IPS-18c (cell line): ENCODE results near the gene MRPL16.
A peak's percentile ranks its signal among the peaks of the same experiment; 100 is the strongest.
"Not testable (repeated sequence)": the region's sequence is repeated elsewhere in the genome, so short reads cannot be mapped to it uniquely, and the experiment has no call there.

Experiments used
- H3K4me3 ChIP-seq: 2 replicates; pipeline ENCODE4 v1.7.0; 2013; ENCODE audit warnings: low read depth, mild to moderate bottlenecking, low read length, moderate library complexity; ENCODE audit not compliant: insufficient read depth
- H3K9me3 ChIP-seq: one replicate; pipeline ENCODE4 v1.6.1; 2013; ENCODE audit warnings: mild to moderate bottlenecking, low read length, moderate library complexity; ENCODE audit not compliant: control insufficient read depth, insufficient read depth

Gene MRPL16

DNA sequence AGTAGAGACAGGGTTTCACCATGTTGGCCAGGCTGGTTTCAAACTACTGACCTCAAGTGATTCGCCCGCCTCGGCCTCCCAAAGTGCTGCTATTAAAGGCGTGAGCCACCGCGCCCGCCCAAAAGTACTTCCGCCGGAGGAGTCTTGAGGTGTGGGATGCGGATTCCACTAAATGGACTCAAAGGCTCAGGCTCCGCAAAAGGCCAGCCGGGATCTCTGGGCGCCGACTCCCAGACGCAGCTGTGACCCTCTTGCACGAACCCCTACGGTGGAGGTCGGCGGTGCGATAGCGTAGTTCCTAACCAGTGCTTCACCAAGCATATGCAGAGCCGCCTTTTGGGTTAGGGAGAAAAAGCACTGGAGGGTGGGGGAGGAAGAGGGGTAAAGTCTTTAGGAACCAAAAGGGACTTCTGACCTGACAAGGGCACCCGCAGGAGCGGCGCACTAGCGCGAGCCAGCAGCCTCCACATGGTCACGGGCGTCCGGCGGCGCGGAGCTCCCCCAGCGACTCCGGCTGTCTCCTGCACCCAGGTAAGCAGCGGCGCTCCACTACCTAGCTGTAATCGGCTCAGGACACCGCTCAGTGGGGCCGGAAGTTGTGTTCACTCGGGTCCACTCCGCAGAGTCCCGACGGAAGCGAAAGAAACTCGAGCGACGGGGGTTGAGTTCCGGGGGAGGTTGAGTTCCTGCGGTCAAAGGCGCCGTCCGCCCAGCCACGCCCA lies at the start of gene MRPL16:
MRPL16 (minus strand) TSS at position 590 of the 722 bp plus-strand sequence; CDS start at position 470, 120 bp downstream.
- Histone ChIP-seq H3K9me3 (no peaks in the 10 kb centered on the region), H3K4me3 (peak within 1 kb of the TSS; percentile 94)

DNA sequence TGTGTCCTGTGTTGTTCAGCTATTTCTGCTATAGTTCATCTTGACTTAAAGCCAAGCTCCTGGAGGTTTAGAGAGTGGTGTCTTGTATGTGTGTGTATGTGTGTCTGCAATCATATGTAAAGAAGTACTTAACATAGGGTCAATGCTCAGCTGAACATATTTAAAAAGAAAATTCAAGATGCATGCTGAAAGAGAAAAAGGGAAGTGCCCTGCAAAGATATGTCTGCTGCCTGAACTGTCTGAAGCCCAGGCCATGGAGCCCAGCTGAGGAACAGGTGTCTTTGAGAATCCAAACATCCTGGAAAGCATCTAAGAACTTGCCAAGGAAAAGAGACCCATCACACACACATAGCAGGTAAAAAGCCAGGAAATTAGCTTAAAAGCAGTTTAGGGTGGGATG lies 49.1 kb upstream of the MRPL16 start:
- H3K9me3 ChIP-seq: no peaks in the 10 kb centered on the region
- H3K4me3 ChIP-seq: no peak overlapping the region

DNA sequence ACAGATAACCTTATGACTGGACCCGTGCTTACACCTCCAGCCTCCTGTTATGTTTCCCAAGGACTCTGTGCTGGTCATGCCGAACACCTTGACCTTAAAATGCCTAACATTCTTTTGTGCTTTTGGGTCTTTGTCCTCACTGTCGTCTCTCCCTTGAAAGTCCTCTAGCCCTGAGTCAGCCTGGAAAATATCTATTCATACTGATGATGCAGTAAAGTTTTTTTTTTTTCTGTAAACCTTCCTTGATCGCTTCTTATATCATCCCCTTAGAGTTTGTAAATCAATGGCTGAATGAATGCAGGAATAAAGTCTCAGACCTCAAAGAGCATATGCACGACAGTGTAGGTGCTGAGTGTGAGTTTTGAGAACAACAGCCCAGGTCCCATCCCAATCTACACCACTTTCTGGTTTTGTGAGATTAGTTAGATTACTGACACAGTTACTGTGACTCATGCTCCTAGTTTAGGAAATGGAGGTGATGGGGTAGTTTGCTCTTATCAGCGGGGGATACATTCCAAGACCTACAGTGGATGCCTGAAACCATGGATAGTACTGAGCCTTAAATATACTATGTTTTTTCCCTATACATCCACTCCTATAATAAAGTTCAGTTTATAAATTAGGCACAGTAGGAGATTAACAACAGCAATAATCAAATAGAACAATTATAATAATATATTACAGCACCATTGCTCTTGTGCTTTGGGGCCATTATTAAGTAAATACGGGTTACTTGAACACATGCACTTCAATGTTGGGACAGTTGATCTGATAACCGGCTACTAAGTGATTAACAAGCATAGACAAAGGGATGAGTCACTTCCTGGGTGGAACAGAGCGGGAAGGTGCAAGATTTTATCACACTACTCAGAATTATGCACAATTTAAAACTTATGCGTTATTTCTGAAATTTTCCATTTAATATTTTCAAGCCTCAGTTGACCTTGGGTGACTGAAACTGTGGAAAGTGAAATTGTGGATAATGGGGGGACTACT lies 47.2 kb upstream of the MRPL16 start:
- Histone ChIP-seq H3K4me3 (no peak overlapping the region), H3K9me3 (no peaks in the 10 kb centered on the region)

DNA sequence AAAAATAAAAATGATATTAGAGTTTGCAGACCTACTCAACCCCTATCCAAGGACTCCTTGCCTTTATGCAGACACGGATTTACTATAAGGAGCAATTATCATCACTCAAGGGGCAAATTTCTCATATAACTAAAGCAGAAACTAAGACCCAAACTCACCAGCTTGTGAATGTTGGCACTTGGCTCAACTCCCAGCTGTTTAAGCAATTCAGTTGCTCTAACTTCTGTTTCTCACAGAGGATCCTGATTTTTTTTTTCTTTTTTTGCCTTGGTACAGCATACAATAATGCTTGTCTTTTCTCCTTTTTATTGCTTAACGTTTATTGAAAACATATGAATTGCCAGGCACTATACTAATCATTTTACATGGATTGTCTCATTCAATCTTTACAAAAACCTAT lies 44.3 kb upstream of the MRPL16 start:
- no peak overlapping the region for H3K4me3 ChIP-seq

DNA sequence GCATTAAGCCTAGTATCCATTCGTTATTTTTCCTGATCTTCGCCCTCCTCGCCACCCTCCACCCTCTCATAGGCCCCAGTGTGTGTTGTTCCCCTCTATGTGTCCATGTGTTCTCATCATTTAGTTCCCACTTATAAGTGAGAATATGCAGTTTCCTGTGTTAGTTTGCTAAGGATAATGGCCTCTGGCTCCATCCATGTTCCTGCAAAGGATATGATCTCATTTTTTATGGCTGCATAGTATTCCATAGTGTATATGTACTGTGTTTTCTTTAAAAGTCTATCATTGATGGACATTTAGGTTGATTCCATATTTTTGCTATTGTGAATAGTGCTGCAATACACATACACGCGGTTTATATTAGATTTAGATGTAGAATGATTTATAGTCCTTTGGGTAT lies 40.8 kb upstream of the MRPL16 start:
- not testable (repeated sequence) for H3K9me3 ChIP-seq, H3K4me3 ChIP-seq

More for the DNA sequence above, 44.3 kb upstream of the MRPL16 start:
- no peaks in the 10 kb centered on the region for H3K9me3 ChIP-seq

DNA sequence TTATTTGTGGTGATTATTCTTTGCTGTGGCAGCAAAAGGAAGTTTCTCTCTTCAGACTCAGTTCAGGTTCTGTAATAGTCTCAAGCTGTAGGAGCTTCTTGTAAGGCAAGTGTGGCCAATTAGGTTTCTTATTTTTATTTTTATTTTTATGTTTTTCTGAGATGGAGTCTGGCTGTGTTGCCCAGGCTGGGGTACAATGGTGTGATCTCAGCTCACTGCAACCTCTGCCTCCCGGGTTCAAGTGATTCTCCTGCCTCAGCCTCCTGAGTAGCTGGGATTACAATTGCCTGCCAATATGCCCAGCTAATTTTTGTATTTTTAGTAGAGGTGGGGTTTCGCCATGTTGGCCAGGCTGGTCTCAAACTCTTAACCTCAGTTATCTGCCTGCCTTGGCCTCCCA lies 39.0 kb upstream of the MRPL16 start:
- H3K9me3 ChIP-seq, H3K4me3 ChIP-seq: not testable (repeated sequence)

DNA sequence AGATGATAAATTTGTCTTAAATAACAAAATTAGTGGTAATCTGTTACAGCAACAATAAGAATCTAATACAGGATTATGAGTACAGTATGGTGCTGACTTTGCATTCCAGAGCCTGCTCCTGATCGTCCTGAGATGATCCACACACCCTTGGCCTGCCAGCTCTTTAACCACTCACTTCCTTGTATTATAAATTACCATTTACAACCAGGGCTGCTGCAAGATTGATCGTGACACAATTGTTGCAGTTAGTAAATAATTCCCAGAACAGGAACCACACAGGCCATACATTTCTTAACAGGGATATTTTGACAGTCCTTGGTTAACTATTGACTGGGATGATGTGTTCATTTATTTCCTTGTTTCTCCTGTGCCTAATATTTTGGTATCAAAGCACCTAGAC lies 38.6 kb upstream of the MRPL16 start:
- no peak overlapping the region for H3K4me3 ChIP-seq

DNA sequence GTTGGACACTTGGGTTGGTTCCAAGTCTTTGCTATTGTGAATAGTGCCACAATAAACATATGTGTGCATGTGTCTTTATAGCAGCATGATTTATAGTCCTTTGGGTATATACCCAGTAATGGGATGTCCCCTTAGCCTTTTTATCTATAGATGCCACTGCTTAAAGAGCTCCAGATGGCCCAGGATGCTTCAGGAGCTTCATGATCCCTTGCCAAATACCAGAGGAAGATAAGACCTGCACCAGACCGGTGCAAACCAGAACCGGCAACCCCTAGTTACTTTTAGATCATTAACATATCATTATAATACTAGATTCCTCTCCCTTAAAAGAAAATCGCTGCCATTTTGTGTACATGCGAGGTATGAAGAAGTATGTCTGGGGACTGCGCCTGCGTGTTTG lies 37.9 kb upstream of the MRPL16 start:
- not testable (repeated sequence) for H3K4me3 ChIP-seq

More for the DNA sequence above, 38.6 kb upstream of the MRPL16 start:
- peaks cover 2% of the 10 kb centered on the region for H3K9me3 ChIP-seq

DNA sequence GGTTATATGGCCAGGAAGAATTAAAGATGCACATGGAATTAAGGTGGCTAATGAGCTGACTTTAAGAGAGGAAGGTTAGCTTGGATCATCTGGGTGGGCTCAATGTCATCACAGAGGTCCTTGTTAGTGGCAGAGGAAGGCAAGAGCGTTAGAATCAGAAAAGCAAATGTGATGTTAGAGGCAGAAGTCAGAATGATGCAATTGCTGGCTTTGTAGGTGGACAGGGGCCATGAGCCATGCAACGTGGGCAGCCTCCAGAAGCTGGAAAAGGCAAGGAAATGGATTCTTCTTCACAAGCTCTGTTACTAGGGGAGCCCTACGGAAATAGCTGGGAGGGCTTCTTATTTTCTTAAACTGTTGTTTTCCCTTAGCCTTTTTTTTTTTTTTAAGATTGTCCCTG lies 37.0 kb upstream of the MRPL16 start:
- H3K9me3 ChIP-seq: peaks cover 2% of the 10 kb centered on the region
- no peak overlapping the region for H3K4me3 ChIP-seq

More for the DNA sequence above, 37.9 kb upstream of the MRPL16 start:
- H3K9me3 ChIP-seq: not testable (repeated sequence)

DNA sequence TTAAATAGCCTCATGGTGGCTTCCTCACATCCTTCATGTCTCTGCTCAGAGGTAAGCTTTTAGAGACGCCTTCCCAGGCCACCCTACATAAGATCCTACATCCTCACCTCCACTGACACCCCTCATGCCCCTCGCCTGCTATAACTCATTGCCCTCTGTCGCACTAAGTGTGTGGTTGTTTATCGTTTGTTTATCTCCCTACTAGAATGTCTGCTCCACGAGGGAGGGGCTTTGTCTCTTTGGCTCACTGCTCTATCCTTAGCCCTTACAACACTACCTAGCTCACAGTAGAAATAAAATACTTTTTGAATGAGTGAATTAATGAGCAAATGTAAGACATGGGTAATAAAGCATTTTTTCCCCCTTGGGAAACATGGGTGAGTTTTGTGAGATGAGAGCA lies 36.0 kb upstream of the MRPL16 start:
- peaks cover 2% of the 10 kb centered on the region for H3K9me3 ChIP-seq
- H3K4me3 ChIP-seq: no peak overlapping the region

DNA sequence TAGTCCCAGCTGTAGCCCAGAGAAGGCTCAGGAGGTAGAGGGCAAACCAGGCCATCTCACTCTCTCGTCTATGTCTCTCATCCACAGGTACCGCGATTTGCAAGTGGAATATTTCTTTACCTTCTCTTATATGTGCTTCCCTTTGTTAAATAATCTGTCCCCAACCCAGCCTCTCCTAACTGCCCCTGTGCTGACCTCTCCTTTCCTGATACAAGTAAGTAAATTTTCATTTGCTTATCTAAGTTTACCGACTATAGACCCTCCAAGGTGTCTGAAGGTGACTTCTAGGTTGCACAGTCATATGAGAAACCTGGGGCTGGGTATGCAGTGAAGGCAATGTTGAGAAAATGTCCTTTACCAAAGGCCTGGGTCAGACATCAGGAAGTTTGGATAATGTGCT lies 34.8 kb upstream of the MRPL16 start, which contains the start of gene CBLIF:
CBLIF (minus strand) TSS at position 101 of the 400 bp plus-strand sequence; CDS start at position 55, 46 bp downstream.
- Histone ChIP-seq H3K9me3 (peaks cover 2% of the 10 kb centered on the region), H3K4me3 (no peak within 1 kb of the TSS)

DNA sequence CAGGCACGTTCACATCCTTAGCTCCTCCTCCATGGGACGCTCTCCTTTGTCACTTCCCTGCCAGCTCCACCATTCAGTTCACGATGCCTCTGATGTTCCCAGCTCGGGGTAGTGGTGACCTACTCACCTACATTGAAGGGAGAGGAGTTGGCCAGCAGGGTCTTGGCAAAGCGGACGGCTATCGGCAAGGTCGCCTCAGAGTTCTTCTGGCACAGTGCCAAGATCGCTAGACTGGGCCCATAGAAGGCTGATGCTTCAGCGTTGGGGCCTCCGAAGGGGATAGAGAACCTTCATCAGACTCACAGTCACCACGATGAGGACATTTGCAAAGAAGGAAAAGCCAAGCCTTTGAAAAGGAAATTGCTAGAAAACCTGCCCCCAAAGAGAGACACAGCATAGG lies 31.7 kb upstream of the MRPL16 start:
- Histone ChIP-seq H3K9me3 (no peaks in the 10 kb centered on the region), H3K4me3 (no peak overlapping the region)

DNA sequence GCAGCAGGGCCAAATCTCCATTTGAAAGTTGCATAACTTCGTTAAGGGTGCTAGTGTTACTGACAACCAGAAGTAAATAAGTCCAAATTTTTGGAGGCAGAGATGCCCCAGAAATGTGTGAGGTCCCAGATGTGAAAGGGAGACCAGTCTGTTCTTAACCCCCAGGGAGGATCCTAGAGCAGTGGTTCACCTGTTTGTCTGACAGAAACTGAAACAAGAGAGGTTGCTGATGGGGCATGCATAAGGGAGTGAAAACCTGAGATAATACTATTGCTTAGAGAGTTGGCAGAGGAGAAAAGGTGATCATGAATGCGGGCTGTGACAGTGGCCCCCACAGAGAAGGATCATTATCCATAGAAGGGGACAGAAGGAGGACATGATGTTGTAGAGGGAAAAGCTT lies 30.9 kb upstream of the MRPL16 start:
- H3K9me3 ChIP-seq: no peaks in the 10 kb centered on the region
- no peak overlapping the region for H3K4me3 ChIP-seq

DNA sequence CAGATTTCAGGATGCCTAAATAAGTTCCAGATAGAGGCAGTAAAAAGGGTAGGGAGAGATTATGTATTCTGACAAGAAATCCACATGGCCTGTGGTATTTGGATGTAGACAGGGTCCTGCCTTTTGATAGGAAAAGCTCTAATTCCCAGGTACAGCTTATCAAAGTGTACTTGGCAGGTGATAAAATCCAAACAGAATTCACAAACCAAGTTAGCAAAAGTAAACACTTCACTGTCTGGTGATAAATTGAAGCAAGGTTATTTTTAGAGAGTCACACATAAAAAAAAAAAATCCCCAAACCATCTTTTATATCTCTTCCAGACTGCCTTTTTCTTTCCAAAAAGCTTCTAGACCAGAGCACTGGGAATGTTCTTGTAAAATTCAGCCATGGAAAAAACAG lies 29.0 kb upstream of the MRPL16 start:
- no peaks in the 10 kb centered on the region for H3K9me3 ChIP-seq

DNA sequence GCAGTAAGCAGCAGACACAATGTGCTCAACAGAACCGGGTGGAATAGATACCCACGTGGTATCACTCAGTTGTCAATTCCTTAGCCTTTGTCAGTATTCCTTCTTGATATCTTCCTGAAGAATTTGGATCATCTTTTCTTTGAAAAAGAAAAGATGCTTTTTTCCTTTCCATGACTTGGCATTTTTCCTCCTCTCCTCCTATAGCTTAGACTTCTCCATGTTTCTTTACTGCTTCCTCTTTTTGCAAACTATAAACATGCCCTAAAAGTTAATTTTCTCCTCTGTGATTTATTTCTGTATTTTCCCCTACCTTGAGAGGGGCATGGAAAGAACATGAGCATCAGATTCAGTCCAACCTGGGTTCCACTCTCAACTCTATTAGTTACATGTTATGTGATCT lies 23.0 kb upstream of the MRPL16 start:
- Histone ChIP-seq H3K4me3 (no peak overlapping the region), H3K9me3 (peaks cover 2% of the 10 kb centered on the region)

More for the DNA sequence above, 29.0 kb upstream of the MRPL16 start:
- no peak overlapping the region for H3K4me3 ChIP-seq

DNA sequence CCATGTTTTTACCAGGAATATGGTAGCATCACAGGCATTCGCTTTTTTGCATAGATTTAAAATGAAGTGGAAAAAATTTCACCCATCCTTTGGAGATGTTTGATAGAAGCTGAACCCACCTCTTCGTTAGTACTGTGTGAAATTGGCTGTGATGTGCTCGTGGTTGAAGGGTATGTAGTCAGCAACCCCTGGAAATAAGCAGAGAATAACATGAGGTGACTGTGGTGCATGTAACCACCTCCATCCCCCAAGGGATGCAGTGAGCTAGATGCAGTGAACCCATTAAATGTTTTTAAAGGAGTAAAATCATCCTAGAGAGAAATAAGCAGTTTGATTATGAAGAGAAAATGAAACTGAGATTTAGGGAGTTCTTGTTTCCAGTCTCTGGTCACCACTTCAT lies 18.8 kb upstream of the MRPL16 start:
- H3K9me3 ChIP-seq: peaks cover 2% of the 10 kb centered on the region
- H3K4me3 ChIP-seq: no peak overlapping the region

DNA sequence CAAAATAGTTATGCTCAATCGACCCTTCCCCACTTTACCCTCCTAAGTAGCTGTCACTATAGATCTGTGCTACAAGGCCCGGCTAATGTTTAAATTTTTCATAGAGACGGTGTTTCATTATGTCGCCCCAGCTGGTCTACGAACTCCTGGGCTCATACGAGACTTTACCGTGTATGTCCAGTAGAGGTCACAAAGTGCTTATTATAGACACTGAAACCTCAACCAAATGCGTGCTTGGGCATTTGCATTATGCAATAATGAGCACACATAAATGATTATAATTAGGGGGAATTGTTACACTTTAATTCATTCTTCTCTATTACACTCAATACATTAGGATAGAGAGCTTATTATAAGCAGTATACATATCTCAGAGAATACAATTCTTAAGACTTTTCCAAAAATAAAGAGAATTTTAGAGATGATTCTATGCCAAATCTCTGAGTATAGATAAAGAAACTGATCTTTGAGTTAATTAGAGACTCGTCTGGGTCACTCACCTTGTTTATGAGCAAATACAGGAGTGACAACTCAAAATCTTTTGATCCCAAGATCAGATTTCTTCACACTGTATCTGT lies 12.5 kb upstream of the MRPL16 start:
- no peak overlapping the region for H3K4me3 ChIP-seq

DNA sequence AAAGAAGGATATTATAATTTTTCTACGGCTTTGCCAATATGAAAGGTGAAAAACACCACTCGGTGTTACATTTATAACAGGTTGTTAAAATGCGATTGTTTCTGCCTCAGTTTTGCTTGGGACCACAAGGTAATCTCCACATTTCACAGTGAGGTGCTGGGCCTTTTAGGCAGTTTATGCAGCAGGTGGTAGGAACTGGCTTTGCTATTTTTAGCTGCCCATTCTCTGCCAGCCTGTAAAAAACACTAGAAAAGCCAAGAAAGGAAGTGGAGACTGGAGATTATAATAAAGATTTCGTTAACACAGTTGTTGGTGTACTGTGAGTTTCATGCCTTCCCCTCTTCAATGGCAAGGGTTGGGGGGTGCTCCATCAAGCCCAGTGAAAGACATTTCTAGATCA lies 8.0 kb upstream of the MRPL16 start:
- Histone ChIP-seq H3K9me3 (no peaks in the 10 kb centered on the region), H3K4me3 (no peak overlapping the region)

More for the DNA sequence above, 12.5 kb upstream of the MRPL16 start:
- no peaks in the 10 kb centered on the region for H3K9me3 ChIP-seq
